Endodermal cell (in vitro differentiated cells): Measurements from ENCODE around the gene RAB26. TPM values are rescaled to one million over a fixed set of nuclear protein-coding genes. Genes with fewer than 3 reads are reported as not detected.

Experiments
- DNase-seq: peaks from one replicate; pipeline ENCODE4 v3.0.0-alpha.2; 2017
- H3K27ac ChIP-seq: 2 replicates; pipeline ENCODE4 v1.5.1; 2013; ENCODE audit warnings: mild to moderate bottlenecking, low read depth, low read length, moderate library complexity
- H3K27me3 ChIP-seq: 2 replicates; pipeline ENCODE4 v1.6.1; 2013; ENCODE audit warnings: mild to moderate bottlenecking, low read length, moderate library complexity; ENCODE audit not compliant: insufficient read depth, control insufficient read depth, poor library complexity, severe bottlenecking
- H3K36me3 ChIP-seq: 2 replicates; pipeline ENCODE4 v1.7.0; 2013; ENCODE audit warnings: mild to moderate bottlenecking, low read length, moderate library complexity; ENCODE audit not compliant: control insufficient read depth, insufficient read depth
- H3K4me1 ChIP-seq: one replicate; pipeline ENCODE4 v1.7.0; 2013; ENCODE audit warnings: low read length; ENCODE audit not compliant: control insufficient read depth, insufficient read depth
- H3K4me3 ChIP-seq: 2 replicates; pipeline ENCODE4 v1.5.1; 2013; ENCODE audit warnings: mild to moderate bottlenecking, low read length, moderate library complexity
- H3K9ac ChIP-seq: 2 replicates; pipeline ENCODE4 v1.6.1; 2013; ENCODE audit warnings: mild to moderate bottlenecking, low read length, moderate library complexity; ENCODE audit not compliant: poor library complexity, severe bottlenecking; ENCODE audit errors: extremely low read depth
- H3K9me3 ChIP-seq: 2 replicates; pipeline ENCODE4 v1.6.1; 2013; ENCODE audit warnings: mild to moderate bottlenecking, low read length, moderate library complexity; ENCODE audit not compliant: control insufficient read depth
- H3K27ac Mint-ChIP-seq: 2 replicates; pipeline ENCODE4 v1.8.0; 2020; ENCODE audit warnings: mixed read lengths
- H3K27me3 Mint-ChIP-seq: 2 replicates; pipeline ENCODE4 v1.8.0; 2021; ENCODE audit warnings: mild to moderate bottlenecking, mixed read lengths; ENCODE audit not compliant: insufficient read depth
- H3K36me3 Mint-ChIP-seq: 2 replicates; pipeline ENCODE4 v1.8.0; 2020; ENCODE audit warnings: low read depth, mixed read lengths
- H3K4me1 Mint-ChIP-seq: 2 replicates; pipeline ENCODE4 v1.8.0; 2020; ENCODE audit warnings: mixed read lengths
- H3K4me3 Mint-ChIP-seq: 2 replicates; pipeline ENCODE4 v1.8.0; 2020; ENCODE audit warnings: mild to moderate bottlenecking, moderate library complexity, mixed read lengths
- H3K9me3 Mint-ChIP-seq: 2 replicates; pipeline ENCODE4 v1.8.0; 2020; ENCODE audit warnings: mild to moderate bottlenecking, mixed read lengths
- CTCF ChIP-seq: fragments of 200-600 bp; sonication (generic); conservative IDR thresholded peaks from 2 replicates; pipeline ENCODE4 v1.5.0; 2021; ENCODE audit warnings: antibody characterized with exemption, mild to moderate bottlenecking
- WGBS, 2 experiments: methylation state at CpG; one replicate each; pipeline versions ENCODE4 v1.1.5 to v1.1.7; 2013; ENCODE audit warnings: missing lambda C conversion rate in 2 of 2, mixed read lengths in 1 of 2; ENCODE audit not compliant: insufficient coverage in 1 of 2, insufficient read length in 1 of 2; 5-methylcytosine and 5-hydroxymethylcytosine counted together
- total RNA-seq, 2 donors: library from RNA; stranded (reverse); fragmentation: NEBNext Ultra II Directional in 1 of 2; extraction: Animal tissue kit (Norgen Biotek cat#: 25700) in 1 of 2; gene quantifications; 2 replicates in 1 of 2; 3 replicates in 1 of 2; pipeline ENCODE4 v1.2.1, GENCODE V29; 2021

Gene RAB26
- total RNA-seq, 2 donors from 2014 or later, result 3.2 to 4.9 TPM

GRCh38 chr16:2181952-2182351 is 33.5 kb downstream of the RAB26 start:
- H3K4me1 ChIP-seq, result no peaks in the 10 kb centered on the region
- WGBS, 2 experiments, result 96 to 98% methylated on average over 14 to 20 of the region's 20 CpGs
- H3K36me3 Mint-ChIP-seq, result peaks cover 6% of the 10 kb centered on the region
- no peaks in the 10 kb centered on the region for H3K36me3 ChIP-seq
- no peaks in the 10 kb centered on the region for H3K27me3 ChIP-seq
- no peaks in the 10 kb centered on the region for H3K4me1 Mint-ChIP-seq
- H3K27ac ChIP-seq, result no peak overlapping the region
- DNase-seq, result no peak
- H3K4me3 ChIP-seq, result no peak overlapping the region
- no peak overlapping the region for H3K4me3 Mint-ChIP-seq
- TF ChIP-seq CTCF, result no peak
- H3K9me3 ChIP-seq, result no peaks in the 10 kb centered on the region
- no peaks in the 10 kb centered on the region for H3K27me3 Mint-ChIP-seq
- H3K9me3 Mint-ChIP-seq, result no peaks in the 10 kb centered on the region
- no peak overlapping the region for H3K27ac Mint-ChIP-seq
- H3K9ac ChIP-seq, result no peak overlapping the region

GRCh38 chr16:2183671-2184070 is 35.2 kb downstream of the RAB26 start:
- 95 to 98% methylated on average over 28 to 30 of the region's 30 CpGs for WGBS, 2 experiments
- no peak overlapping the region for H3K27ac Mint-ChIP-seq

GRCh38 chr16:2184346-2184745 is 35.9 kb downstream of the RAB26 start:
- H3K4me3 Mint-ChIP-seq, result no peak overlapping the region

More at GRCh38 chr16:2183671-2184070, 35.2 kb downstream of the RAB26 start:
- Mint-ChIP-seq H3K4me3 (no peak overlapping the region), H3K9me3 (no peaks in the 10 kb centered on the region), H3K4me1 (no peaks in the 10 kb centered on the region), H3K27me3 (no peaks in the 10 kb centered on the region), H3K36me3 (no peaks in the 10 kb centered on the region)
- Histone ChIP-seq H3K36me3 (no peaks in the 10 kb centered on the region), H3K9me3 (no peaks in the 10 kb centered on the region), H3K4me1 (no peaks in the 10 kb centered on the region), H3K4me3 (no peak overlapping the region), H3K27me3 (no peaks in the 10 kb centered on the region), H3K27ac (no peak overlapping the region), H3K9ac (no peak overlapping the region)
- DNase-seq, result no peak
- TF ChIP-seq CTCF, result no peak

More at GRCh38 chr16:2184346-2184745, 35.9 kb downstream of the RAB26 start:
- H3K9me3 ChIP-seq, result no peaks in the 10 kb centered on the region
- H3K36me3 ChIP-seq, result no peaks in the 10 kb centered on the region
- Mint-ChIP-seq H3K9me3 (no peaks in the 10 kb centered on the region), H3K4me1 (no peaks in the 10 kb centered on the region), H3K27me3 (no peaks in the 10 kb centered on the region), H3K27ac (no peak overlapping the region), H3K36me3 (no peaks in the 10 kb centered on the region)
- TF ChIP-seq CTCF, result no peak
- H3K4me3 ChIP-seq, result no peak overlapping the region
- DNase-seq, result no peak
- 94 to 98% methylated on average over 5 to 19 of the region's 19 CpGs for WGBS, 2 experiments
- H3K9ac ChIP-seq, result no peak overlapping the region
- H3K4me1 ChIP-seq, result no peaks in the 10 kb centered on the region
- H3K27ac ChIP-seq, result no peak overlapping the region
- H3K27me3 ChIP-seq, result no peaks in the 10 kb centered on the region
